Ovary (tissue), 9 donors: ENCODE results near the gene HES4. TPM values are rescaled to one million over a fixed set of nuclear protein-coding genes. Genes with fewer than 3 reads are reported as not detected.

ENCODE experiments used
- DNase-seq, 5 donors: peaks; one replicate each; pipeline ENCODE4 v3.0.0-alpha.2; 2019 to 2020
- H3K27ac ChIP-seq, 2 donors: fragments of 200-600 bp; one replicate each; pipeline versions ENCODE4 v1.5.1 to v1.8.0; 2019 to 2022
- H3K27me3 ChIP-seq: fragments of 200-600 bp; one replicate; pipeline ENCODE4 v1.8.0; 2022
- H3K36me3 ChIP-seq: fragments of 200-600 bp; sonication (generic); one replicate; pipeline ENCODE4 v1.5.1; 2019
- H3K4me1 ChIP-seq: one replicate; pipeline ENCODE4 v1.8.1; 2013; ENCODE audit warnings: mild to moderate bottlenecking, moderate library complexity; ENCODE audit not compliant: insufficient read depth
- H3K4me3 ChIP-seq: fragments of 200-600 bp; sonication (generic); one replicate; pipeline ENCODE4 v1.5.1; 2017
- H3K9me3 ChIP-seq, 2 donors: fragments of 200-600 bp in 1 of 2; sonication (generic) in 1 of 2; one replicate each; pipeline versions ENCODE4 v1.5.1 to v1.8.1; 2013 to 2019; ENCODE audit warnings: mild to moderate bottlenecking in 1 of 2, moderate library complexity in 1 of 2
- CTCF ChIP-seq, 3 donors: fragments of 450-650 bp in 2 of 3; fragments of 200-600 bp in 1 of 3; IDR thresholded peaks; one replicate each; pipeline versions ENCODE4 v1.5.1 to v1.8.0; 2016 to 2022; ENCODE audit warnings: antibody characterized with exemption in 3 of 3, mild to moderate bottlenecking in 1 of 3
- EP300 ChIP-seq: sonication (generic); formaldehyde crosslinking; IDR thresholded peaks from one replicate; pipeline ENCODE4 v1.6.1; 2017; ENCODE audit warnings: antibody characterized with exemption
- POLR2A ChIP-seq: fragments of 450-650 bp; IDR thresholded peaks from one replicate; pipeline ENCODE4 v1.6.1; 2017; ENCODE audit warnings: antibody characterized with exemption, mild to moderate bottlenecking, moderate library complexity
- WGBS, 3 donors: extraction: QIAGEN DNeasy Blood & Tissue Kit in 1 of 3; methylation state at CpG; one replicate each; pipeline versions ENCODE4 v1.1.5 to v1.1.7; 2013 to 2017; 5-methylcytosine and 5-hydroxymethylcytosine counted together
- intact Hi-C, 4 donors: fragments of 100-400 bp; cut with DNase I; formaldehyde crosslinking; loops; one replicate each; pipeline versions ENCODE4 v1.11.0 to v1.15.1; 2022 to 2023
- polyA plus RNA-seq, 2 donors: library from polyadenylated mRNA; stranded (reverse); fragments of 200-250 nt in 1 of 2; fragments of 350-450 nt in 1 of 2; fragmentation: Illumina TruSeq in 1 of 2; extraction: RNeasy Lipid Tissue Mini Kit (QIAGEN cat#74804) in 1 of 2; gene quantifications; one replicate each; pipeline ENCODE4 v1.2.3, GENCODE V29; 2013 to 2014
- total RNA-seq, 7 donors: library from RNA; depleted of rRNA in 2 of 7; stranded (reverse); fragments of >200 nt in 2 of 7; fragmentation: NEBNext Ultra II Directional in 3 of 7; extraction: Animal tissue kit (Norgen Biotek cat#: 25700) in 3 of 7; gene quantifications; one replicate each; pipeline versions ENCODE4 v1.1.0 to v1.2.4, GENCODE V29; 2016 to 2023
- donor health status: DM: no; HTN: no; CAD: no; lungs with moderate emphysema.
- donor health status: DM: no; HTN: no; CAD: no.
- donor health status: Bipolar disorder and iron deficiency.
- donor health status: DM: yes; HTN: yes; CAD: no.
- donor health status: DM: no; HTN: no; CAD: no.
- donor health status: DM: yes; HTN: yes; CAD: no.

HES4 gene
- total and polyA plus RNA-seq, 9 donors = 4.5 to 76.2 (median 7.3) TPM; not detected in 1

- DNase-seq = no peak
- H3K4me1 ChIP-seq = peaks cover 6% of the 10 kb centered on the region
- no peak for TF ChIP-seq CTCF (IDR thresholded peaks at IDR 0.05)
- no peak for TF ChIP-seq POLR2A
- TF ChIP-seq EP300 = no peak
- intact Hi-C loops = loop anchor here in 1 of 4 donors (10.0 kb wide), 1 partner anchor 251 kb away; no protein-coding TSS in a partner anchor
- H3K36me3 ChIP-seq = no peaks in the 10 kb centered on the region
- no peaks in the 10 kb centered on the region for H3K9me3 ChIP-seq
- no peak overlapping the region for H3K4me3 ChIP-seq
- H3K27ac ChIP-seq = no peak overlapping the region
- 95 to 96% (median 96%) methylated on average over 33 of the region's 33 CpGs for WGBS, 3 donors
- no peaks in the 10 kb centered on the region for H3K27me3 ChIP-seq
Measured at GRCh38 chr1:1043921-1044320, 44.0 kb upstream of the HES4 start.

- no peaks in the 10 kb centered on the region for H3K9me3 ChIP-seq
- 96% methylated on average over 26 to 27 of the region's 27 CpGs for WGBS, 3 donors
- H3K36me3 ChIP-seq = no peaks in the 10 kb centered on the region
- intact Hi-C loops = loop anchor here in 1 of 4 donors (10.0 kb wide), 1 partner anchor 251 kb away; no protein-coding TSS in a partner anchor
- no peaks in the 10 kb centered on the region for H3K27me3 ChIP-seq
- no peak overlapping the region for H3K4me3 ChIP-seq
- DNase-seq = no peak
- H3K4me1 ChIP-seq = peaks cover 6% of the 10 kb centered on the region
- TF ChIP-seq EP300 (no peak), POLR2A (no peak), CTCF (IDR thresholded peaks at IDR 0.05) (no peak)
- H3K27ac ChIP-seq = no peak overlapping the region
Measured at GRCh38 chr1:1043411-1043810, 43.5 kb upstream of the HES4 start.

GRCh38 chr1:1042835-1043234 is 42.9 kb upstream of the HES4 start:
- Histone ChIP-seq H3K4me1 (peaks cover 6% of the 10 kb centered on the region), H3K27me3 (no peaks in the 10 kb centered on the region), H3K36me3 (no peaks in the 10 kb centered on the region), H3K4me3 (no peak overlapping the region), H3K27ac (no peak overlapping the region), H3K9me3 (no peaks in the 10 kb centered on the region)
- intact Hi-C loops = loop anchor here in 1 of 4 donors (10.0 kb wide), 1 partner anchor 252 kb away; no protein-coding TSS in a partner anchor
- DNase-seq = no peak
- 91 to 94% (median 94%) methylated on average over 9 to 10 of the region's 10 CpGs for WGBS, 3 donors
- TF ChIP-seq CTCF (IDR thresholded peaks at IDR 0.05) (no peak), POLR2A (no peak), EP300 (no peak)

GRCh38 chr1:1041873-1042272 is 42.0 kb upstream of the HES4 start:
- TF ChIP-seq CTCF (IDR thresholded peaks at IDR 0.05) (no peak), POLR2A (no peak), EP300 (no peak)
- intact Hi-C loops = loop anchor here in 1 of 4 donors (10.0 kb wide), 1 partner anchor 253 kb away; no protein-coding TSS in a partner anchor
- Histone ChIP-seq H3K9me3 (no peaks in the 10 kb centered on the region), H3K27ac (no peak overlapping the region), H3K4me3 (no peak overlapping the region), H3K4me1 (peaks cover 6% of the 10 kb centered on the region), H3K27me3 (no peaks in the 10 kb centered on the region), H3K36me3 (no peaks in the 10 kb centered on the region)
- DNase-seq = no peak
- WGBS, 3 donors = 90 to 94% (median 92%) methylated on average over 22 to 25 of the region's 25 CpGs
